GM21786 (cell line): ENCODE results near the gene GSTT2B.
"Not testable (repeated sequence)": the region's sequence is repeated elsewhere in the genome, so short reads cannot be mapped to it uniquely, and the experiment has no call there.

Experiments used
- ATAC-seq: cut with Tn5 transposase; IDR thresholded peaks from one replicate; pipeline ENCODE4 v1.9.1; 2021; ENCODE audit not compliant: unreplicated experiment

The GSTT2B gene

GRCh38 chr22:23949764-23950163, 11.2 kb downstream of the GSTT2B start:
- not testable (repeated sequence) for ATAC-seq

GRCh38 chr22:23947391-23947790, 13.6 kb downstream of the GSTT2B start:
- not testable (repeated sequence) for ATAC-seq

GRCh38 chr22:23940166-23940565, 20.8 kb downstream of the GSTT2B start:
- not testable (repeated sequence) for ATAC-seq

GRCh38 chr22:23939017-23939357, 22.0 kb downstream of the GSTT2B start:
- ATAC-seq = no peak

GRCh38 chr22:23938328-23939016, 22.5 kb downstream of the GSTT2B start:
- ATAC-seq = no peak

- ATAC-seq = no peak
These were observed 34.4 kb downstream of the GSTT2B start for GRCh38 chr22:23926561-23926960.

- no peak for ATAC-seq
These were observed 35.9 kb downstream of the GSTT2B start for GRCh38 chr22:23925020-23925606.

GRCh38 chr22:23922921-23923320, 38.1 kb downstream of the GSTT2B start:
- no peak for ATAC-seq

- ATAC-seq = not testable (repeated sequence)
These were observed 39.3 kb downstream of the GSTT2B start for GRCh38 chr22:23921586-23922201.

- not testable (repeated sequence) for ATAC-seq
These were observed 40.8 kb downstream of the GSTT2B start for GRCh38 chr22:23920267-23920611.

GRCh38 chr22:23915290-23915689, 45.7 kb downstream of the GSTT2B start:
- ATAC-seq = no peak

GRCh38 chr22:23913661-23914353, 47.2 kb downstream of the GSTT2B start:
- ATAC-seq = peak; percentile 93

GRCh38 chr22:23913306-23913660, 47.7 kb downstream of the GSTT2B start:
- peak; percentile 14 for ATAC-seq

- ATAC-seq = no peak
These were observed 48.6 kb downstream of the GSTT2B start for GRCh38 chr22:23912293-23912903.

- no peak for ATAC-seq
These were observed 49.5 kb downstream of the GSTT2B start for GRCh38 chr22:23911318-23911980.

GRCh38 chr22:23910496-23911190, 50.4 kb downstream of the GSTT2B start:
- no peak for ATAC-seq

GRCh38 chr22:23909296-23909898, 51.6 kb downstream of the GSTT2B start:
- no peak for ATAC-seq

- ATAC-seq = no peak
These were observed 52.3 kb downstream of the GSTT2B start for GRCh38 chr22:23908587-23909205.

- ATAC-seq = not testable (repeated sequence)
These were observed 53.6 kb downstream of the GSTT2B start for GRCh38 chr22:23907423-23907822.
